Brain microvascular endothelial cell (primary cell): Measurements from ENCODE around the gene KCTD1.

Experiments
- DNase-seq: peaks from one replicate; pipeline ENCODE4 v3.0.0-alpha.2; 2020
- H3K27ac ChIP-seq: fragments of 250-450 bp; sonication (Bioruptor Pico); 2 replicates; pipeline ENCODE4 v1.5.1; 2020; ENCODE audit warnings: mild to moderate bottlenecking, moderate library complexity
- H3K27me3 ChIP-seq: fragments of 250-450 bp; sonication (Bioruptor Pico); replicated peaks from 2 replicates; pipeline ENCODE4 v1.5.1; 2020; ENCODE audit warnings: mild to moderate bottlenecking
- H3K36me3 ChIP-seq: fragments of 250-450 bp; sonication (Bioruptor Pico); replicated peaks from 2 replicates; pipeline ENCODE4 v1.5.1; 2020; ENCODE audit warnings: mild to moderate bottlenecking
- H3K4me3 ChIP-seq: 2 replicates; pipeline ENCODE4 v1.5.1; 2011; ENCODE audit warnings: low read depth, mild to moderate bottlenecking, control low read depth, low read length, moderate library complexity
- CTCF ChIP-seq: IDR thresholded peaks from 2 replicates; pipeline ENCODE4 v1.5.1; 2011; ENCODE audit warnings: low read depth, mild to moderate bottlenecking, moderate library complexity, low read length, control low read depth, inconsistent platforms; ENCODE audit errors: missing control alignments
- in situ Hi-C: cut with HindIII; loops from 2 replicates; pipeline ENCODE4 v1.10.0; 2017; ENCODE audit warnings: low sequenced_read_pairs, low pct_ligation_motif_present

Gene KCTD1

DNA sequence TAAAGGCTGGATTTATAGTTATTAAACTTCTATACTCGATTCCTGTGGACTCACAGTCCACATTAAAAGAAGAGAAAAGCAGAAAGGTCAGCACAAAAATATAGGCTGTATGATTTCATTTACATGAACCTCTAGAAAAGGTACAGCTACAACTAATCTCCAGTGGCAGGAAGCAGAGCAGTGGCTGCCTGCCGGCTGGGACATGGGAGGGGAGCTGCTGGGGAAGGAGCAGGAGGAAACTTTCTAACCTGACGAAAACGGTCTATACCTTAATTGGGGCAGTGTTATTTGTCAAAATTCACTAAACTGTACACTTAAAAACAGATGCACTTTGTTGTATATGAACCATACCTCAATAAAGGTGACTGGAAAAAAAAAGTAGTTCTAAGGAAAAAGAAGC is 26.7 kb downstream of the KCTD1 start:
- no peak for DNase-seq
- in situ Hi-C loops, result no loop called here
- Histone ChIP-seq H3K27me3 (no peaks in the 10 kb centered on the region), H3K36me3 (no peaks in the 10 kb centered on the region), H3K27ac (no peak overlapping the region), H3K4me3 (no peak overlapping the region)
- TF ChIP-seq CTCF, result no peak

DNA sequence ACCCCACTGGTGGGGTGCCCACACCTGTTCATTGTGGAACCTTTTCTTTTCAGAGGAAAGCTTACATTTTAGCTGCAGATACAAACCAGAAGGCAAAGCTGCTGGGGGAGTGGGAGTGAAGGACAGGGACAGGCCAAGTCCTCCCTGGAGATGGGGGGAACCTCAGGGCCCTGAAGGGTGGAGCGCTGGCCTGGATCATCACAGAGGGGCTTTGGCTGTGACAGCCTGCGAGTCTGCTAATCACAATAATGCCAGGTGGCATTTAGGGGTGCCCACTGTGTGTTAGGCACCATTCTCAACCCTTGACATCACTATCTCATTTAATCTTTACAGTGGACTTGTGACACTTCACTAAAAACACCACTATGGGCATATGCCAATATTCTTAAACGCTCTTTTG is 27.4 kb downstream of the KCTD1 start:
- DNase-seq, result no peak
- Histone ChIP-seq H3K27me3 (no peaks in the 10 kb centered on the region), H3K27ac (no peak overlapping the region), H3K36me3 (no peaks in the 10 kb centered on the region), H3K4me3 (no peak overlapping the region)
- in situ Hi-C loops, result no loop called here
- no peak for TF ChIP-seq CTCF

- no peak for TF ChIP-seq CTCF
- in situ Hi-C loops, result no loop called here
- no peak for DNase-seq
- Histone ChIP-seq H3K4me3 (no peak overlapping the region), H3K36me3 (no peaks in the 10 kb centered on the region), H3K27ac (no peak overlapping the region), H3K27me3 (no peaks in the 10 kb centered on the region)
Observed at GRCh38 chr18:26519114-26519513, 29.2 kb downstream of the KCTD1 start.

- H3K4me3 ChIP-seq, result no peak overlapping the region
- in situ Hi-C loops, result no loop called here
- H3K36me3 ChIP-seq, result no peaks in the 10 kb centered on the region
- no peak overlapping the region for H3K27ac ChIP-seq
- TF ChIP-seq CTCF, result no peak
- no peaks in the 10 kb centered on the region for H3K27me3 ChIP-seq
- peak; percentile 46 for DNase-seq
Observed at GRCh38 chr18:26516964-26517363, 31.4 kb downstream of the KCTD1 start.

- in situ Hi-C loops, result no loop called here
- no peak overlapping the region for H3K27ac ChIP-seq
Observed at GRCh38 chr18:26515643-26516487, 32.5 kb downstream of the KCTD1 start.

More at GRCh38 chr18:26515643-26516487, 32.5 kb downstream of the KCTD1 start:
- no peak overlapping the region for H3K4me3 ChIP-seq
- H3K27me3 ChIP-seq, result no peaks in the 10 kb centered on the region
- no peak for DNase-seq
- no peak for TF ChIP-seq CTCF
- H3K36me3 ChIP-seq, result no peaks in the 10 kb centered on the region
